Activated naive CD8-positive, alpha-beta T cell treated with anti-CD3 and anti-CD28 coated beads, Interleukin-2, amount 50 U/mL, for 16 hours (primary cell): ENCODE results near the gene ADAMTS17.
"Not testable (repeated sequence)": the region's sequence is repeated elsewhere in the genome, so short reads cannot be mapped to it uniquely, and the experiment has no call there.

Experiments
- DNase-seq: peaks from one replicate; pipeline ENCODE4 v3.0.0-alpha.2; 2020; ENCODE audit warnings: low read depth, low spot score

The ADAMTS17 gene

GRCh38 chr15:100340721-100341238 is 995 bp downstream of the ADAMTS17 start:
- DNase-seq, result no peak

GRCh38 chr15:100339999-100340398 is 1.8 kb downstream of the ADAMTS17 start:
- no peak for DNase-seq

- DNase-seq, result not testable (repeated sequence)
Observed at GRCh38 chr15:100339451-100339850, 2.3 kb downstream of the ADAMTS17 start.

- DNase-seq, result no peak
Observed at GRCh38 chr15:100338971-100339444, 2.8 kb downstream of the ADAMTS17 start.

GRCh38 chr15:100338247-100338646 is 3.5 kb downstream of the ADAMTS17 start:
- DNase-seq, result no peak

GRCh38 chr15:100337096-100338044 is 4.4 kb downstream of the ADAMTS17 start:
- no peak for DNase-seq

- no peak for DNase-seq
Observed at GRCh38 chr15:100336061-100336460, 5.7 kb downstream of the ADAMTS17 start.

GRCh38 chr15:100335335-100335999 is 6.3 kb downstream of the ADAMTS17 start:
- DNase-seq, result no peak

- no peak for DNase-seq
Observed at GRCh38 chr15:100334905-100335304, 6.9 kb downstream of the ADAMTS17 start.

- DNase-seq, result no peak
Observed at GRCh38 chr15:100334456-100334855, 7.3 kb downstream of the ADAMTS17 start.

GRCh38 chr15:100334015-100334414 is 7.8 kb downstream of the ADAMTS17 start:
- DNase-seq, result no peak

GRCh38 chr15:100333236-100333635 is 8.5 kb downstream of the ADAMTS17 start:
- no peak for DNase-seq

- DNase-seq, result no peak
Observed at GRCh38 chr15:100332721-100333120, 9.1 kb downstream of the ADAMTS17 start.

GRCh38 chr15:100332231-100332630 is 9.5 kb downstream of the ADAMTS17 start:
- no peak for DNase-seq

GRCh38 chr15:100330629-100331215 is 11.1 kb downstream of the ADAMTS17 start:
- DNase-seq, result no peak

- no peak for DNase-seq
Observed at GRCh38 chr15:100330221-100330620, 11.6 kb downstream of the ADAMTS17 start.

GRCh38 chr15:100328796-100329195 is 13.0 kb downstream of the ADAMTS17 start:
- no peak for DNase-seq

- no peak for DNase-seq
Observed at GRCh38 chr15:100318880-100319279, 22.9 kb downstream of the ADAMTS17 start.

GRCh38 chr15:100314809-100315400 is 26.9 kb downstream of the ADAMTS17 start:
- DNase-seq, result no peak

GRCh38 chr15:100311833-100312476 is 29.8 kb downstream of the ADAMTS17 start:
- DNase-seq, result no peak

GRCh38 chr15:100311154-100311625 is 30.6 kb downstream of the ADAMTS17 start:
- no peak for DNase-seq
